HepG2 (cell line): ENCODE measurements around the gene ZFPL1. TPM values are rescaled to one million over a fixed set of nuclear protein-coding genes. Genes with fewer than 3 reads are reported as not detected.

Source experiments
- ATAC-seq: fragments of 200-7000 bp; cut with Tn5 transposase; 3 replicates; pipeline ENCODE4 v1.9.1; 2020; ENCODE audit warnings: mild to moderate bottlenecking, moderate library complexity
- BruUV-seq: library from RNA; stranded (reverse); fragments of 400-500 nt; replicated peaks from 2 replicates; lab custom pipeline; 2021; lab: Mats Ljungman, UMichigan
- CTCF ChIA-PET: fragments of 300-600 bp; formaldehyde crosslinking; extraction: SDS; loops from one replicate; lab custom pipeline; 2021; ENCODE audit warnings: low total read pairs, inconsistent platforms, low intra/inter-chr PET ratio; lab: Yijun Ruan, JAX
- POLR2A ChIA-PET: fragments of 350-600 bp; sonication (Branson Sonifier 250); formaldehyde crosslinking; loops from one replicate; lab custom pipeline; 2020; ENCODE audit warnings: antibody characterized with exemption, inconsistent platforms; lab: Yijun Ruan, JAX
- DNase-seq: peaks from one replicate; pipeline ENCODE4 v3.0.0-alpha.2; 2015; ENCODE audit warnings: low spot score
- FAIRE-seq: peaks from 3 replicates; lab custom pipeline; 2011; peaks lifted over from hg19 to GRCh38; lab: Jason Lieb, UNC
- H2AFZ ChIP-seq: one replicate; pipeline ENCODE4 v1.6.1; 2011; ENCODE audit warnings: low read length, inconsistent platforms
- H3K27ac ChIP-seq: fragments of 300-600 bp; 3 replicates; pipeline ENCODE4 v1.8.0; 2011; ENCODE audit warnings: mixed run types, mild to moderate bottlenecking, mixed read lengths, low read length, inconsistent platforms; ENCODE audit not compliant: insufficient read depth; ENCODE audit errors: extremely low read length
- H3K27me3 ChIP-seq, 2 experiments: fragments of 200-600 bp in 1 of 2; 2 replicates in 1 of 2; 3 replicates in 1 of 2; pipeline versions ENCODE4 v1.6.0 to v1.8.0; 2011; ENCODE audit warnings: low read length in 2 of 2, mild to moderate bottlenecking in 2 of 2, moderate library complexity in 2 of 2, inconsistent platforms in 1 of 2; ENCODE audit not compliant: insufficient read depth in 2 of 2, control insufficient read depth in 1 of 2
- H3K36me3 ChIP-seq, 2 experiments: fragments of 200-600 bp in 1 of 2; replicated peaks in 1 of 2; 2 replicates in 1 of 2; 3 replicates in 1 of 2; pipeline versions ENCODE4 v1.5.1 to v1.8.0; 2011; ENCODE audit warnings: low read length in 2 of 2, inconsistent platforms in 1 of 2; ENCODE audit not compliant: insufficient read depth in 2 of 2, control insufficient read depth in 1 of 2
- H3K4me1 ChIP-seq: 2 replicates; pipeline ENCODE4 v1.5.1; 2012; ENCODE audit warnings: low read length, inconsistent platforms; ENCODE audit not compliant: insufficient read depth
- H3K4me2 ChIP-seq: 2 replicates; pipeline ENCODE4 v1.6.0; 2011; ENCODE audit warnings: low read depth, low read length, inconsistent platforms
- H3K4me3 ChIP-seq, 3 experiments: fragments of 200-600 bp in 1 of 3; sonication (generic), shearing (Covaris generic) in 1 of 3; replicated peaks in 1 of 3; 2 replicates each; pipeline ENCODE4 v1.5.1; 2011 to 2016; ENCODE audit warnings: low read length in 3 of 3, inconsistent platforms in 2 of 3, low read depth in 2 of 3, mild to moderate bottlenecking in 2 of 3, control low read depth in 1 of 3, mixed read lengths in 1 of 3; ENCODE audit not compliant: insufficient read depth in 1 of 3
- H3K79me2 ChIP-seq: one replicate; pipeline ENCODE4 v1.6.1; 2011; ENCODE audit warnings: low read length, inconsistent platforms; ENCODE audit not compliant: insufficient read depth
- H3K9ac ChIP-seq: 2 replicates; pipeline ENCODE4 v1.6.0; 2011; ENCODE audit warnings: mild to moderate bottlenecking, low read depth, low read length, inconsistent platforms; ENCODE audit not compliant: insufficient read depth
- H3K9me3 ChIP-seq: 2 replicates; pipeline ENCODE4 v1.5.1; 2012; ENCODE audit warnings: mild to moderate bottlenecking, low read length
- H4K20me1 ChIP-seq: 2 replicates; pipeline ENCODE4 v1.6.0; 2011; ENCODE audit warnings: inconsistent platforms, mild to moderate bottlenecking, low read length, moderate library complexity; ENCODE audit not compliant: insufficient read depth
- CSRNP1 ChIP-seq: sonication (generic); formaldehyde crosslinking; IDR thresholded peaks from 2 replicates; pipeline ENCODE4 v1.8.1; 2023; ENCODE audit warnings: mild to moderate bottlenecking, missing genetic modification reagents
- GATAD2A ChIP-seq: IDR thresholded peaks from 2 replicates; pipeline ENCODE4 v1.6.1; 2016
- KLF9 ChIP-seq: IDR thresholded peaks from 2 replicates; pipeline ENCODE4 v1.6.1; 2016; ENCODE audit warnings: low read depth
- MAFF ChIP-seq: IDR thresholded peaks from 2 replicates; pipeline ENCODE4 v1.6.1; 2011; ENCODE audit warnings: low read depth, low read length, improper control_type of control experiment
- SIN3A ChIP-seq: IDR thresholded peaks from 2 replicates; pipeline ENCODE4 v1.6.1; 2011; ENCODE audit warnings: low read depth, mild to moderate bottlenecking, control low read depth, low read length, borderline replicate concordance
- TGIF2 ChIP-seq: IDR thresholded peaks from 2 replicates; pipeline ENCODE4 v1.6.1; 2016; ENCODE audit warnings: control low read depth, missing compliant biosample characterization
- ZBTB38 ChIP-seq: sonication (generic); formaldehyde crosslinking; IDR thresholded peaks from 2 replicates; pipeline ENCODE4 v1.5.1; 2020; ENCODE audit warnings: mild to moderate bottlenecking, missing genetic modification reagents
- ZMYM4 ChIP-seq: sonication (generic); formaldehyde crosslinking; IDR thresholded peaks from 2 replicates; pipeline ENCODE4 v1.8.1; 2023; ENCODE audit warnings: mild to moderate bottlenecking, missing genetic modification reagents
- ZNF3 ChIP-seq: IDR thresholded peaks from 2 replicates; pipeline ENCODE4 v1.7.0; 2017; ENCODE audit warnings: inconsistent platforms
- ZNF644 ChIP-seq: IDR thresholded peaks from 2 replicates; pipeline ENCODE4 v1.6.1; 2016; ENCODE audit warnings: low read depth
- ZNF652 ChIP-seq: IDR thresholded peaks from 2 replicates; pipeline ENCODE4 v1.6.1; 2016; ENCODE audit warnings: low read depth, borderline replicate concordance
- WGBS: methylation state at CpG from one replicate; pipeline ENCODE4 v1.1.6; 2017; ENCODE audit warnings: low lambda C conversion rate; 5-methylcytosine and 5-hydroxymethylcytosine counted together
- in situ Hi-C: cut with HindIII; loops from 2 replicates; pipeline ENCODE4 v1.10.0; 2017; ENCODE audit warnings: low pct_unique_long_range_greater_than_20kb; ENCODE audit not compliant: extremely low pct_ligation_motif_present
- intact Hi-C: fragments of 100-400 bp; cut with micrococcal nuclease; formaldehyde crosslinking; loops from one replicate; pipeline ENCODE4 v1.10.0; 2022; ENCODE audit not compliant: unreplicated experiment
- polyA plus RNA-seq, 8 experiments: library from polyadenylated mRNA; depleted of rRNA in 3 of 8; stranded (reverse) in 7 of 8; unstranded in 1 of 8; fragments of >200 nt; fragmentation: Illumina TruSeq in 4 of 8; extraction: Trizol in 4 of 8; gene quantifications; 2 replicates each; pipeline versions ENCODE4 v1.2.1 to v1.2.3, GENCODE V29; 2011 to 2016; ENCODE audit warnings: low read depth in 4 of 8, missing spikeins in 1 of 8, mixed read lengths in 1 of 8; ENCODE audit not compliant: insufficient read depth in 1 of 8
- total RNA-seq, 5 experiments: library from RNA; depleted of rRNA; stranded (reverse); fragments of >200 nt; fragmentation: Illumina TruSeq; extraction: Trizol; gene quantifications; 2 replicates each; pipeline ENCODE4 v1.2.3, GENCODE V29; 2016; ENCODE audit warnings: low read depth in 1 of 5
- TF ChIP-seq, protein P1 (sequence below): sonication (generic); formaldehyde crosslinking; IDR thresholded peaks from 2 replicates; pipeline ENCODE4 v1.8.1; 2023; ENCODE audit warnings: mild to moderate bottlenecking, inconsistent platforms, moderate library complexity, missing genetic modification reagents, borderline replicate concordance
- TF ChIP-seq, protein P2 (sequence below): sonication (generic); formaldehyde crosslinking; IDR thresholded peaks from 2 replicates; pipeline ENCODE4 v1.4.0; 2020; ENCODE audit warnings: low read depth, missing genetic modification reagents
- TF ChIP-seq, protein P3 (sequence below), 2 experiments: sonication (generic) in 1 of 2; formaldehyde crosslinking in 1 of 2; IDR thresholded peaks; 2 replicates each; pipeline versions ENCODE4 v1.5.1 to v1.6.1; 2011 to 2020; ENCODE audit warnings: borderline replicate concordance in 1 of 2, low read depth in 1 of 2, low read length in 1 of 2, mild to moderate bottlenecking in 1 of 2, missing genetic modification reagents in 1 of 2, moderate library complexity in 1 of 2

Gene ZFPL1
- total and polyA plus RNA-seq, 2 of the 13 experiments (the other 11 are each of a cell fraction or from before 2014, with no cell fraction given): 32.2 to 56.0 TPM

- Histone ChIP-seq H3K27ac (peak overlapping the region; percentile 61), H3K36me3 (peaks cover 1 to 9% of the 10 kb centered on the region in 2 experiments; a peak in 4 of 5 replicates), H3K4me1 (peaks cover 37% of the 10 kb centered on the region), H2AFZ (no peak overlapping the region), H3K27me3 (no peaks in the 10 kb centered on the region), H4K20me1 (no peaks in the 10 kb centered on the region), H3K4me3 (peak overlapping the region; percentile 65 to 98 (median 95)), H3K4me2 (peak overlapping the region; percentile 96), H3K9me3 (no peaks in the 10 kb centered on the region), H3K79me2 (peaks cover 10% of the 10 kb centered on the region), H3K9ac (peak overlapping the region; percentile 84)
- WGBS: 28% methylated on average over 11 of the region's 14 CpGs
- in situ Hi-C loops (loop anchor here (5.0 kb wide), 1 partner anchor 69 kb away; the partner anchor contains the start of gene CAPN1), intact Hi-C loops (loop anchor here (2.0 kb wide), 1 partner anchor 67 kb away; the partner anchor contains the start of gene CAPN1)
- FAIRE-seq: no peak
- BruUV-seq: no TSS peak
- ATAC-seq: no peak
- DNase-seq: no peak
- ChIA-PET CTCF (no interaction called here), POLR2A (interaction anchor here (0.7 to 5.0 kb wide), 8 partner anchors 9 to 259 kb away, joined by 3 to 86 read pairs (median 34); partner anchors contain the start of genes CAPN1, FAU, MRPL49 and SAC3D1)
- TF ChIP-seq TGIF2 (CRISPR knock-in tag) (0 out of 2 replicates have a peak, but pooled peaks have one; percentile 1), ZNF652 (CRISPR knock-in tag) (peak; percentile 66; the same call in 1 of the 2 replicates), GATAD2A (CRISPR knock-in tag) (no peak), ZBTB38 (CRISPR knock-in tag) (peak; percentile 5; the same call in 1 of the 2 replicates), SIN3A (no peak), ZNF3 (CRISPR knock-in tag) (no peak), KLF9 (no peak), ZNF644 (no peak), ZMYM4 (CRISPR knock-in tag) (no peak), MAFF (no peak), CSRNP1 (CRISPR knock-in tag) (no peak)
- TF ChIP-seq, protein P1, sequence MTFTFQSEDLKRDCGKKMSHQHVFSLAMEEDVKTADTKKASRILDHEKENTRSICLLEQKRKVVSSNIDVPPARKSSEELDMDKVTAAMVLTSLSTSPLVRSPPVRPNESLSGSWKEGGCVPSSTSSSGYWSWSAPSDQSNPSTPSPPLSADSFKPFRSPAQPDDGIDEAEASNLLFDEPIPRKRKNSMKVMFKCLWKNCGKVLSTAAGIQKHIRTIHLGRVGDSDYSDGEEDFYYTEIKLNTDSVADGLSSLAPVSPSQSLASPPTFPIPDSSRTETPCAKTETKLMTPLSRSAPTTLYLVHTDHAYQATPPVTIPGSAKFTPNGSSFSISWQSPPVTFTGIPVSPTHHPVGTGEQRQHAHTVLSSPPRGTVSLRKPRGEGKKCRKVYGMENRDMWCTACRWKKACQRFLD (CRISPR knock-in tag): 0 out of 2 replicates have a peak, but pooled peaks have one; percentile 48
- TF ChIP-seq, protein P2, sequence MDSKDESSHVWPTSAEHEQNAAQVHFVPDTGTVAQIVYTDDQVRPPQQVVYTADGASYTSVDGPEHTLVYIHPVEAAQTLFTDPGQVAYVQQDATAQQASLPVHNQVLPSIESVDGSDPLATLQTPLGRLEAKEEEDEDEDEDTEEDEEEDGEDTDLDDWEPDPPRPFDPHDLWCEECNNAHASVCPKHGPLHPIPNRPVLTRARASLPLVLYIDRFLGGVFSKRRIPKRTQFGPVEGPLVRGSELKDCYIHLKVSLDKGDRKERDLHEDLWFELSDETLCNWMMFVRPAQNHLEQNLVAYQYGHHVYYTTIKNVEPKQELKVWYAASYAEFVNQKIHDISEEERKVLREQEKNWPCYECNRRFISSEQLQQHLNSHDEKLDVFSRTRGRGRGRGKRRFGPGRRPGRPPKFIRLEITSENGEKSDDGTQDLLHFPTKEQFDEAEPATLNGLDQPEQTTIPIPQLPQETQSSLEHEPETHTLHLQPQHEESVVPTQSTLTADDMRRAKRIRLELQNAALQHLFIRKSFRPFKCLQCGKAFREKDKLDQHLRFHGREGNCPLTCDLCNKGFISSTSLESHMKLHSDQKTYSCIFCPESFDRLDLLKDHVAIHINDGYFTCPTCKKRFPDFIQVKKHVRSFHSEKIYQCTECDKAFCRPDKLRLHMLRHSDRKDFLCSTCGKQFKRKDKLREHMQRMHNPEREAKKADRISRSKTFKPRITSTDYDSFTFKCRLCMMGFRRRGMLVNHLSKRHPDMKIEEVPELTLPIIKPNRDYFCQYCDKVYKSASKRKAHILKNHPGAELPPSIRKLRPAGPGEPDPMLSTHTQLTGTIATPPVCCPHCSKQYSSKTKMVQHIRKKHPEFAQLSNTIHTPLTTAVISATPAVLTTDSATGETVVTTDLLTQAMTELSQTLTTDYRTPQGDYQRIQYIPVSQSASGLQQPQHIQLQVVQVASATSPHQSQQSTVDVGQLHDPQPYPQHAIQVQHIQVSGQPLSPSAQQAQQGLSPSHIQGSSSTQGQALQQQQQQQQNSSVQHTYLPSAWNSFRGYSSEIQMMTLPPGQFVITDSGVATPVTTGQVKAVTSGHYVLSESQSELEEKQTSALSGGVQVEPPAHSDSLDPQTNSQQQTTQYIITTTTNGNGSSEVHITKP (CRISPR knock-in tag): no peak
- TF ChIP-seq, protein P3, sequence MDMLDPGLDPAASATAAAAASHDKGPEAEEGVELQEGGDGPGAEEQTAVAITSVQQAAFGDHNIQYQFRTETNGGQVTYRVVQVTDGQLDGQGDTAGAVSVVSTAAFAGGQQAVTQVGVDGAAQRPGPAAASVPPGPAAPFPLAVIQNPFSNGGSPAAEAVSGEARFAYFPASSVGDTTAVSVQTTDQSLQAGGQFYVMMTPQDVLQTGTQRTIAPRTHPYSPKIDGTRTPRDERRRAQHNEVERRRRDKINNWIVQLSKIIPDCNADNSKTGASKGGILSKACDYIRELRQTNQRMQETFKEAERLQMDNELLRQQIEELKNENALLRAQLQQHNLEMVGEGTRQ (IDR thresholded peaks at IDR 0.05; ENCODE audit: low read depth, low read length): no peak
- TF ChIP-seq, protein P3 (CRISPR knock-in tag; IDR thresholded peaks at IDR 0.05; ENCODE audit: borderline replicate concordance): no peak
Measured at GRCh38 chr11:65113361-65113756, 29.3 kb downstream of the ZFPL1 start.
